Measurements from ENCODE around the gene SPATA32. TPM values are rescaled to one million over a fixed set of nuclear protein-coding genes. Genes with fewer than 3 reads are reported as not detected.
A peak's percentile ranks its signal among the peaks of the same experiment; 100 is the strongest.

SPATA32 gene
- total RNA-seq, 1 experiment from 2014 or later: 0.15 TPM

DNA sequence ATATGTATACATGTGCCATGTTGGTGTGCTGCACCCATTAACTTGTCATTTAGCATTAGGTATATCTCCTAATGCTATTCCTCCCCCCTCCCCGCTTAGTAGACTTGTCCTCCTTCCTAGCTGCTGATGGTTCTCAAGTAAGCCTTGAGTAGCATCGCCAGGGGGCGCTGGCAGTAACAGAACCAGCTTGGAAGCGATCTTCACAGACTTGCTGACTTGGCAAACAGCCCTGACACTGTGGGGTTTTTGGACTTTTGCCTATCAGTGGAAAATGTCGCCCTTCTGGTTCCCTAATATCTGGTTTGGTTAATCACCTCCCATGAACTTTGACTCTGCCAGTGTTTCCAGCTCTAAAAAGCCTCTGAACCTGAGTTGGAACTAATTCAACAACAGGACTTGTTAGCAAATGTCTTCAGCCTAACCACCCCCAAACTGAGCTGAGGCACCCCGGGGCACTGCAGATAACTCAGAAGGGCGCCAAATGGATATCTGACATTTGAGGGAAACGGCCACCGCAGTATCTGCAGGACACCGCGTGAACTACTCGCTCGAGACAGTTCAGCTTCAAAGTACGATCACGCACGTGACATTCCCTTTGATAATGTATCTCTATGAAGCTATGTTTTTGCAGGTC lies 15.4 kb upstream of the SPATA32 start (continued):
- TF ChIP-seq SIN3A (IDR thresholded peaks at IDR 0.05; ENCODE audit: low read depth): no peak
- TF ChIP-seq FOSL1 (IDR thresholded peaks at IDR 0.05; ENCODE audit: low read depth): no peak
- no peak for TF ChIP-seq TCF7L2 (IDR thresholded peaks at IDR 0.05; ENCODE audit: borderline replicate concordance, extremely low read depth, insufficient read depth, insufficient read length)
- TF ChIP-seq, protein P1, sequence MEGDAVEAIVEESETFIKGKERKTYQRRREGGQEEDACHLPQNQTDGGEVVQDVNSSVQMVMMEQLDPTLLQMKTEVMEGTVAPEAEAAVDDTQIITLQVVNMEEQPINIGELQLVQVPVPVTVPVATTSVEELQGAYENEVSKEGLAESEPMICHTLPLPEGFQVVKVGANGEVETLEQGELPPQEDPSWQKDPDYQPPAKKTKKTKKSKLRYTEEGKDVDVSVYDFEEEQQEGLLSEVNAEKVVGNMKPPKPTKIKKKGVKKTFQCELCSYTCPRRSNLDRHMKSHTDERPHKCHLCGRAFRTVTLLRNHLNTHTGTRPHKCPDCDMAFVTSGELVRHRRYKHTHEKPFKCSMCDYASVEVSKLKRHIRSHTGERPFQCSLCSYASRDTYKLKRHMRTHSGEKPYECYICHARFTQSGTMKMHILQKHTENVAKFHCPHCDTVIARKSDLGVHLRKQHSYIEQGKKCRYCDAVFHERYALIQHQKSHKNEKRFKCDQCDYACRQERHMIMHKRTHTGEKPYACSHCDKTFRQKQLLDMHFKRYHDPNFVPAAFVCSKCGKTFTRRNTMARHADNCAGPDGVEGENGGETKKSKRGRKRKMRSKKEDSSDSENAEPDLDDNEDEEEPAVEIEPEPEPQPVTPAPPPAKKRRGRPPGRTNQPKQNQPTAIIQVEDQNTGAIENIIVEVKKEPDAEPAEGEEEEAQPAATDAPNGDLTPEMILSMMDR (IDR thresholded peaks at IDR 0.05 in 2 of 3, conservative IDR thresholded peaks at IDR 0.05 in 1 of 3; ENCODE audit: borderline replicate concordance in 1 of 3, insufficient read depth in 1 of 3, low read depth in 2 of 3, low read length in 2 of 3): peak; percentile 74 to 90 (median 89)

DNA sequence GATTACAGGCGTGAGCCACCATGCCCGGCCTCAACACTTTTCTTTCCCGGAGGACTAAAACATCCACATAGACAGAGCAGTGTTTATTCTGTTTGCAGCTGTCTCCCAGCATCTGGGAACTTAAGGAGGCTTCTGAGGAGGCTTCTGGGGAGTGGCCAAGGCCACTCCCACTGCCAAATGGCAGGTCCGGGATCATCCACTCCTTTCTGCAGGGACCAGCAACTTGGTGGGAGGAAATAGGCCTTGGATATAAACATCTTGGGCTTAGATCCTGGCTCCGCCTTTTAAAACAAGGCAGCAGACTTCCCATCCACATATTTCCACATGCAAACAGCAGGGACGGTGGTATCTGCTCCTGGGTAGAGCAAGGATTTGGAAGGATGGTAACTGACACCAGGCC lies 14.1 kb upstream of the SPATA32 start:
- Histone ChIP-seq H3K9me3 (ENCODE audit: control insufficient read depth in 1 of 2, insufficient read depth in 1 of 2, low read depth in 1 of 2, low read length in 2 of 2) (no peaks in the 10 kb centered on the region), H3K27me3 (ENCODE audit: insufficient read depth, low read length) (no peaks in the 10 kb centered on the region), H3K4me1 (ENCODE audit: control insufficient read depth in 1 of 2, insufficient read depth in 2 of 2, low read length in 2 of 2) (peaks cover 17 to 36% of the 10 kb centered on the region in 2 experiments), H3K79me2 (ENCODE audit: insufficient read depth, low read length) (peaks cover 10% of the 10 kb centered on the region), H3K9me2 (ENCODE audit: insufficient read depth) (no peaks in the 10 kb centered on the region), H3K4me2 (ENCODE audit: low read length) (no peak overlapping the region), H3K27ac (ENCODE audit: low read depth, low read length) (no peak overlapping the region), H4K20me1 (ENCODE audit: insufficient read depth) (no peaks in the 10 kb centered on the region; the same call in 1 of the 2 replicates), H3K4me3 (replicated peaks in 1 of 2; ENCODE audit: low read depth in 1 of 2, low read length in 2 of 2) (no peak overlapping the region), H3K9ac (ENCODE audit: low read length) (no peak overlapping the region), H3K36me3 (ENCODE audit: control insufficient read depth in 1 of 2, insufficient read depth in 2 of 2, low read length in 2 of 2) (peaks cover 23 to 25% of the 10 kb centered on the region in 2 experiments), H2AFZ (ENCODE audit: low read depth, low read length, poor library complexity, severe bottlenecking) (no peak overlapping the region)
- no peak for ATAC-seq
- RAD21 ChIA-PET (ENCODE audit: low non-redundant PET in 1 of 2, low total read pairs in 2 of 2, uncharacterized antibody in 2 of 2, unreplicated experiment in 2 of 2): interaction anchor here in 1 of 2 experiments (1.9 kb wide), 1 partner anchor 109 kb away, joined by 16 read pairs; no protein-coding TSS in a partner anchor
- DNase-seq (ENCODE audit: low read depth, low spot score): no peak
- TF ChIP-seq SP1 (IDR thresholded peaks at IDR 0.05; ENCODE audit: low read depth): no peak
- TF ChIP-seq EZH2phosphoT487 (IDR thresholded peaks at IDR 0.05; ENCODE audit: borderline replicate concordance): no peak
- no peak for TF ChIP-seq YY1 (IDR thresholded peaks at IDR 0.05; ENCODE audit: extremely low read depth, insufficient replicate concordance, low read depth, low read length)
- no peak for TF ChIP-seq FOSL1 (IDR thresholded peaks at IDR 0.05; ENCODE audit: low read depth)
- no peak for TF ChIP-seq POLR2A (IDR thresholded peaks at IDR 0.05; ENCODE audit: borderline replicate concordance, extremely low read depth, insufficient read depth, insufficient read length)
- no peak for TF ChIP-seq ZNF274 (IDR thresholded peaks at IDR 0.05; ENCODE audit: low read depth, low read length)
- TF ChIP-seq ZFX (IDR thresholded peaks at IDR 0.05): no peak
- no peak for TF ChIP-seq EZH2 (IDR thresholded peaks at IDR 0.05)
- no peak for TF ChIP-seq ELF1 (IDR thresholded peaks at IDR 0.05; ENCODE audit: borderline replicate concordance, low read depth)
- CTCF ChIA-PET: interaction anchor here (2.2 to 5.5 kb wide), 3 partner anchors 18 to 109 kb away, joined by 10 to 115 read pairs (median 17); no protein-coding TSS in a partner anchor
- POLR2A ChIA-PET: no interaction called here
- intact Hi-C loops (cut with micrococcal nuclease): loop anchor here (2.0 kb wide), 1 partner anchor 41 kb away; the partner anchor contains the start of gene MAP3K14
- BruUV-seq (replicated peaks): no TSS peak

All from HCT116 (cell line).